PC-3 (cell line): ENCODE measurements around the gene KCTD17. TPM values are rescaled to one million over a fixed set of nuclear protein-coding genes. Genes with fewer than 3 reads are reported as not detected.

ENCODE experiments used
- ATAC-seq: fragments of 200-7000 bp; cut with Tn5 transposase; 2 replicates; pipeline ENCODE4 v1.9.1; 2020; ENCODE audit warnings: mild to moderate bottlenecking, moderate library complexity
- BruUV-seq: library from RNA; stranded (reverse); fragments of 400-500 nt; replicated peaks from 2 replicates; lab custom pipeline; 2021; lab: Mats Ljungman, UMichigan
- CTCF ChIA-PET: fragments of 300-600 bp; sonication (Branson Sonifier 250); formaldehyde crosslinking; loops from one replicate; lab custom pipeline; 2022; ENCODE audit warnings: antibody characterized with exemption; lab: Charles Lee
- POLR2A ChIA-PET: fragments of 300-600 bp; sonication (Branson Sonifier 250); formaldehyde crosslinking; loops from one replicate; lab custom pipeline; 2022; ENCODE audit warnings: antibody characterized with exemption; ENCODE audit not compliant: unreplicated experiment; lab: Charles Lee
- DNase-seq: peaks from one replicate; pipeline ENCODE4 v3.0.0-alpha.2; 2015
- H2AFZ ChIP-seq: fragments of 300-600 bp; sonication (generic); 2 replicates; pipeline ENCODE4 v1.6.0; 2016; ENCODE audit warnings: antibody characterized with exemption, low read length
- H3F3A ChIP-seq: fragments of 300-600 bp; sonication (generic); one replicate; pipeline ENCODE4 v1.6.0; 2017; ENCODE audit warnings: antibody characterized with exemption, low read length, control low read depth, mild to moderate bottlenecking; ENCODE audit not compliant: unreplicated experiment
- H3K27ac ChIP-seq: fragments of 300-600 bp; sonication (generic); 2 replicates; pipeline ENCODE4 v1.5.1; 2016; ENCODE audit warnings: mild to moderate bottlenecking, low read length
- H3K27me3 ChIP-seq: fragments of 300-600 bp; sonication (generic); 2 replicates; pipeline ENCODE4 v1.6.1; 2016; ENCODE audit warnings: low read length, mixed read lengths
- H3K36me3 ChIP-seq: fragments of 300-600 bp; sonication (generic); 2 replicates; pipeline ENCODE4 v1.6.1; 2016; ENCODE audit warnings: low read depth, mixed run types, low read length, mixed read lengths
- H3K4me1 ChIP-seq: fragments of 300-600 bp; sonication (generic); 2 replicates; pipeline ENCODE4 v1.5.1; 2016; ENCODE audit warnings: low read length; ENCODE audit not compliant: insufficient read depth
- H3K4me2 ChIP-seq: fragments of 300-600 bp; sonication (generic); 2 replicates; pipeline ENCODE4 v1.6.0; 2016; ENCODE audit warnings: low read length
- H3K4me3 ChIP-seq: fragments of 300-600 bp; sonication (generic); 2 replicates; pipeline ENCODE4 v1.5.1; 2016; ENCODE audit warnings: mild to moderate bottlenecking, low read length, mixed read lengths
- H3K79me2 ChIP-seq: fragments of 300-600 bp; sonication (generic); 2 replicates; pipeline ENCODE4 v1.6.1; 2017; ENCODE audit warnings: low read length, mixed read lengths
- H3K9ac ChIP-seq: fragments of 300-600 bp; sonication (generic); 2 replicates; pipeline ENCODE4 v1.6.0; 2016; ENCODE audit warnings: mild to moderate bottlenecking, low read length
- H3K9me2 ChIP-seq: fragments of 300-600 bp; sonication (generic); replicated peaks from 2 replicates; pipeline ENCODE4 v1.6.1; 2016; ENCODE audit warnings: mixed run types, low read length, mixed read lengths
- H3K9me3 ChIP-seq: fragments of 300-600 bp; sonication (generic); 2 replicates; pipeline ENCODE4 v1.6.1; 2016; ENCODE audit warnings: low read length, mixed read lengths
- H4K20me1 ChIP-seq: fragments of 300-600 bp; sonication (generic); 2 replicates; pipeline ENCODE4 v1.6.1; 2016; ENCODE audit warnings: low read length, mixed read lengths
- EZH2 ChIP-seq: fragments of 300-600 bp; sonication (generic); IDR thresholded peaks from one replicate; pipeline ENCODE4 v1.6.1; 2017; ENCODE audit warnings: antibody characterized with exemption, mild to moderate bottlenecking, low read length; ENCODE audit not compliant: unreplicated experiment
- EZH2phosphoT487 ChIP-seq: fragments of 300-600 bp; sonication (generic); IDR thresholded peaks from 2 replicates; pipeline ENCODE4 v1.6.1; 2018; ENCODE audit warnings: mild to moderate bottlenecking, antibody characterized with exemption, low read length, borderline replicate concordance
- intact Hi-C: fragments of 100-400 bp; cut with micrococcal nuclease; formaldehyde crosslinking; loops from 2 replicates; pipeline ENCODE4 v1.9.0; 2023
- total RNA-seq: library from RNA; depleted of rRNA; stranded (reverse); fragments of >200 nt; gene quantifications from 2 replicates; pipeline ENCODE4 v1.2.3, GENCODE V29; 2014
- TF ChIP-seq, protein P1 (sequence below): fragments of 300-600 bp; sonication (generic); conservative IDR thresholded peaks from 2 replicates; pipeline ENCODE4 v1.5.1; 2017; ENCODE audit warnings: antibody characterized with exemption, low read depth, mild to moderate bottlenecking, low read length

KCTD17 gene
- total RNA-seq, 1 experiment from 2014 or later = 25.9 TPM

- BruUV-seq = no TSS peak
- TF ChIP-seq EZH2 (no peak), EZH2phosphoT487 (no peak)
- TF ChIP-seq, protein P1, sequence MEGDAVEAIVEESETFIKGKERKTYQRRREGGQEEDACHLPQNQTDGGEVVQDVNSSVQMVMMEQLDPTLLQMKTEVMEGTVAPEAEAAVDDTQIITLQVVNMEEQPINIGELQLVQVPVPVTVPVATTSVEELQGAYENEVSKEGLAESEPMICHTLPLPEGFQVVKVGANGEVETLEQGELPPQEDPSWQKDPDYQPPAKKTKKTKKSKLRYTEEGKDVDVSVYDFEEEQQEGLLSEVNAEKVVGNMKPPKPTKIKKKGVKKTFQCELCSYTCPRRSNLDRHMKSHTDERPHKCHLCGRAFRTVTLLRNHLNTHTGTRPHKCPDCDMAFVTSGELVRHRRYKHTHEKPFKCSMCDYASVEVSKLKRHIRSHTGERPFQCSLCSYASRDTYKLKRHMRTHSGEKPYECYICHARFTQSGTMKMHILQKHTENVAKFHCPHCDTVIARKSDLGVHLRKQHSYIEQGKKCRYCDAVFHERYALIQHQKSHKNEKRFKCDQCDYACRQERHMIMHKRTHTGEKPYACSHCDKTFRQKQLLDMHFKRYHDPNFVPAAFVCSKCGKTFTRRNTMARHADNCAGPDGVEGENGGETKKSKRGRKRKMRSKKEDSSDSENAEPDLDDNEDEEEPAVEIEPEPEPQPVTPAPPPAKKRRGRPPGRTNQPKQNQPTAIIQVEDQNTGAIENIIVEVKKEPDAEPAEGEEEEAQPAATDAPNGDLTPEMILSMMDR = no peak
- ChIA-PET POLR2A (no interaction called here), CTCF (no interaction called here)
- Histone ChIP-seq H3K27me3 (no peaks in the 10 kb centered on the region), H3K4me2 (no peak overlapping the region), H3K27ac (no peak overlapping the region), H2AFZ (no peak overlapping the region), H3K4me3 (no peak overlapping the region), H3K9ac (no peak overlapping the region), H3F3A (no peaks in the 10 kb centered on the region), H3K4me1 (no peaks in the 10 kb centered on the region), H3K9me3 (no peaks in the 10 kb centered on the region), H3K9me2 (no peaks in the 10 kb centered on the region), H3K79me2 (no peaks in the 10 kb centered on the region), H3K36me3 (no peaks in the 10 kb centered on the region), H4K20me1 (no peaks in the 10 kb centered on the region)
- intact Hi-C loops = no loop called here
- no peak for DNase-seq
- no peak for ATAC-seq
Observed at GRCh38 chr22:37069319-37069718, 17.8 kb downstream of the KCTD17 start.

GRCh38 chr22:37069719-37070118 lies 18.2 kb downstream of the KCTD17 start:
- Histone ChIP-seq H3K27me3 (0 out of 2 replicates have a peak, but pooled peaks cover 1% of the 10 kb centered on the region), H4K20me1 (no peaks in the 10 kb centered on the region), H3K9me3 (no peaks in the 10 kb centered on the region), H3K4me3 (no peak overlapping the region), H3K9ac (no peak overlapping the region), H3K4me2 (no peak overlapping the region), H3F3A (no peaks in the 10 kb centered on the region), H3K79me2 (no peaks in the 10 kb centered on the region), H3K4me1 (no peaks in the 10 kb centered on the region), H2AFZ (no peak overlapping the region), H3K36me3 (no peaks in the 10 kb centered on the region), H3K9me2 (no peaks in the 10 kb centered on the region), H3K27ac (no peak overlapping the region)
- DNase-seq (no peak), ATAC-seq (no peak)
- intact Hi-C loops = loop anchor here (10.0 kb wide), 1 partner anchor 125 kb away; no protein-coding TSS in a partner anchor
- ChIA-PET CTCF (interaction anchor here (0.6 kb wide), 1 partner anchor 67 kb away, joined by 16 read pairs; no protein-coding TSS in a partner anchor), POLR2A (no interaction called here)
- BruUV-seq = no TSS peak
- TF ChIP-seq EZH2phosphoT487 = no peak
- TF ChIP-seq, protein P1 = no peak
- TF ChIP-seq EZH2 = no peak

GRCh38 chr22:37070334-37070733 lies 18.8 kb downstream of the KCTD17 start:
- Histone ChIP-seq H2AFZ (no peak overlapping the region), H3K79me2 (no peaks in the 10 kb centered on the region), H3K9ac (no peak overlapping the region), H3K27me3 (0 out of 2 replicates have a peak, but pooled peaks cover 7% of the 10 kb centered on the region), H3K36me3 (no peaks in the 10 kb centered on the region), H3K4me2 (no peak overlapping the region), H3K4me3 (no peak overlapping the region), H3F3A (no peaks in the 10 kb centered on the region), H4K20me1 (no peaks in the 10 kb centered on the region), H3K4me1 (no peaks in the 10 kb centered on the region), H3K9me2 (no peaks in the 10 kb centered on the region), H3K27ac (no peak overlapping the region), H3K9me3 (no peaks in the 10 kb centered on the region)
- intact Hi-C loops = loop anchor here (10.0 kb wide), 1 partner anchor 124 kb away; no protein-coding TSS in a partner anchor
- BruUV-seq = no TSS peak
- ChIA-PET CTCF (interaction anchor here (0.6 kb wide), 1 partner anchor 67 kb away, joined by 16 read pairs; no protein-coding TSS in a partner anchor), POLR2A (no interaction called here)
- DNase-seq (no peak), ATAC-seq (no peak)
- TF ChIP-seq EZH2phosphoT487 (no peak), EZH2 (no peak)
- TF ChIP-seq, protein P1 = no peak
